BJ (cell line): ENCODE results near the gene VCX3A. TPM values are rescaled to one million over a fixed set of nuclear protein-coding genes. Genes with fewer than 3 reads are reported as not detected.

Experiments used
- CTCF ChIA-PET: fragments of 350-600 bp; formaldehyde crosslinking; extraction: SDS; loops from one replicate; lab custom pipeline; 2021; ENCODE audit warnings: antibody characterized with exemption, inconsistent platforms; lab: Yijun Ruan, JAX
- POLR2A ChIA-PET: fragments of 300-600 bp; sonication (Branson Sonifier 250); formaldehyde crosslinking; extraction: SDS; loops from one replicate; lab custom pipeline; 2021; ENCODE audit warnings: antibody characterized with exemption; lab: Charles Lee
- DNase-seq: peaks from one replicate; pipeline ENCODE4 v3.0.0-alpha.2; 2011; ENCODE audit warnings: low read depth
- H3K27me3 ChIP-seq: 2 replicates; pipeline ENCODE4 v1.6.0; 2011; ENCODE audit warnings: low read length; ENCODE audit not compliant: control insufficient read depth, insufficient read depth
- H3K36me3 ChIP-seq: 2 replicates; pipeline ENCODE4 v1.5.1; 2011; ENCODE audit warnings: low read length; ENCODE audit not compliant: control insufficient read depth, insufficient read depth
- H3K4me3 ChIP-seq: 2 replicates; pipeline ENCODE4 v1.5.1; 2011; ENCODE audit warnings: low read depth, mild to moderate bottlenecking, control low read depth, low read length
- polyA plus RNA-seq: library from polyadenylated mRNA; depleted of rRNA; stranded (reverse); fragments of >200 nt; gene quantifications from 2 replicates; pipeline ENCODE4 v1.2.3, GENCODE V29; 2011
- TF ChIP-seq, protein P1 (sequence below): IDR thresholded peaks from 2 replicates; pipeline ENCODE4 v1.5.1; 2011; ENCODE audit warnings: low read depth, mild to moderate bottlenecking, control low read depth, inconsistent platforms, low read length, moderate library complexity; ENCODE audit not compliant: insufficient read depth

Gene VCX3A
- polyA plus RNA-seq, 1 experiment: not detected

DNA sequence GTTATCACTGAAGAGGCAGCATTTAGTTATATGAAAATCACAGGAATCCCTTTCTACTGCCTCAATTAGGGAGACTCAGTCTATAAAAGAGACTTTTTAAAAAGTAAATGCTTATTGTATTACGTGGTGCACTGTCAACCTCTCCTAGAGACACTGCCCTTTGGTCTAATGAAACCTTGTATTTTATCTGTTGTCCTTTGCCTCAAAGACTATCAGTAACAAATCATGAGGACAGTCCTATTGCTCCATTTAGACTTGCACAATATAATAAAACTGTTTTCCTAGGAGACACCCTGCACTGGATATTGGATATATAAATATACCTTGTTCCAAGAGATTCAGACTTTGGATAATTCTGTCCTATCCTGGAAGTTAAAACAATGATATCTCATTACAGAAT lies 34.2 kb downstream of the VCX3A start:
- DNase-seq: no peak
- TF ChIP-seq, protein P1, sequence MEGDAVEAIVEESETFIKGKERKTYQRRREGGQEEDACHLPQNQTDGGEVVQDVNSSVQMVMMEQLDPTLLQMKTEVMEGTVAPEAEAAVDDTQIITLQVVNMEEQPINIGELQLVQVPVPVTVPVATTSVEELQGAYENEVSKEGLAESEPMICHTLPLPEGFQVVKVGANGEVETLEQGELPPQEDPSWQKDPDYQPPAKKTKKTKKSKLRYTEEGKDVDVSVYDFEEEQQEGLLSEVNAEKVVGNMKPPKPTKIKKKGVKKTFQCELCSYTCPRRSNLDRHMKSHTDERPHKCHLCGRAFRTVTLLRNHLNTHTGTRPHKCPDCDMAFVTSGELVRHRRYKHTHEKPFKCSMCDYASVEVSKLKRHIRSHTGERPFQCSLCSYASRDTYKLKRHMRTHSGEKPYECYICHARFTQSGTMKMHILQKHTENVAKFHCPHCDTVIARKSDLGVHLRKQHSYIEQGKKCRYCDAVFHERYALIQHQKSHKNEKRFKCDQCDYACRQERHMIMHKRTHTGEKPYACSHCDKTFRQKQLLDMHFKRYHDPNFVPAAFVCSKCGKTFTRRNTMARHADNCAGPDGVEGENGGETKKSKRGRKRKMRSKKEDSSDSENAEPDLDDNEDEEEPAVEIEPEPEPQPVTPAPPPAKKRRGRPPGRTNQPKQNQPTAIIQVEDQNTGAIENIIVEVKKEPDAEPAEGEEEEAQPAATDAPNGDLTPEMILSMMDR: no peak
- Histone ChIP-seq H3K27me3 (no peaks in the 10 kb centered on the region), H3K4me3 (no peak overlapping the region), H3K36me3 (no peaks in the 10 kb centered on the region)
- ChIA-PET POLR2A (no interaction called here), CTCF (no interaction called here)

DNA sequence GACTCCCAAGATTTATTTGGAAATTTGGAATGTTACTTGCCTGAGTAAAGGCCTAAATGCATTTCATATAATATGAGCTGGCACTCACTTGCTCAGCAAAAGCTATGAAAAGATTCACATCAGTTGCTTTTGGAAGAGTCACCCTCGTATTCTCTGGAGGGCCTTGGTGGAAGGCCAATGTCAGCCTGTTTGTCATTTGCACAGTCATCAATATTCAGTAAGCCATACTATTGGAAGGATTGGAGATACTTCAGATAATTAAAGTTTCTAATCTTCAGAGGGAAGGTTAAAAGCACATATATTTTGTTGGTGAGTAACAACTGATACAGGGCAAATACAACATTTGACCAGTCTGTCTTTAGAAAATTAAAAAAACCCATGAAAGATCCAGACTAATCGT lies 36.6 kb downstream of the VCX3A start:
- DNase-seq: no peak
- Histone ChIP-seq H3K27me3 (no peaks in the 10 kb centered on the region), H3K36me3 (no peaks in the 10 kb centered on the region), H3K4me3 (no peak overlapping the region)
- CTCF ChIA-PET: no interaction called here
- POLR2A ChIA-PET: no interaction called here
- TF ChIP-seq, protein P1: no peak
